A549 (cell line): ENCODE data around the gene OR3A2. TPM values are rescaled to one million over a fixed set of nuclear protein-coding genes. Genes with fewer than 3 reads are reported as not detected.
A peak's percentile ranks its signal among the peaks of the same experiment; 100 is the strongest.

Experiments
- ATAC-seq, 2 experiments: fragments of 200-7000 bp in 1 of 2; fragments of >200 bp in 1 of 2; cut with Nextera tagmentation in 1 of 2; cut with Tn5 transposase in 1 of 2; 3 replicates each; pipeline versions ENCODE4 v1.8.0 to v1.9.1; 2018 to 2020; ENCODE audit warnings: mild to moderate bottlenecking in 1 of 2, moderate library complexity in 1 of 2
- CTCF ChIA-PET: fragments of 300-600 bp; sonication (Branson Sonifier 250); formaldehyde crosslinking; extraction: SDS; loops from one replicate; lab custom pipeline; 2021; ENCODE audit warnings: antibody characterized with exemption, inconsistent platforms; lab: Yijun Ruan, JAX
- POLR2A ChIA-PET: fragments of 350-600 bp; formaldehyde crosslinking; extraction: SDS; loops from one replicate; lab custom pipeline; 2021; ENCODE audit warnings: antibody characterized with exemption, inconsistent platforms; lab: Yijun Ruan, JAX
- DNase-seq, 2 experiments: peaks; one replicate each; pipeline versions ENCODE4 v3.0.0 to v3.0.0-alpha.2; 2011 to 2016; ENCODE audit warnings: low read depth in 1 of 2, low spot score in 1 of 2
- FAIRE-seq: peaks from 2 replicates; lab custom pipeline; 2011; peaks lifted over from hg19 to GRCh38; lab: Jason Lieb, UNC
- H3K27ac ChIP-seq, 2 experiments: fragments of >200 bp; sonication (Bioruptor Twin); formaldehyde crosslinking; 3 replicates each; pipeline ENCODE4 v1.5.1; 2016 to 2017
- H3K4me1 ChIP-seq: fragments of >200 bp; sonication (Bioruptor Twin); formaldehyde crosslinking; 3 replicates; pipeline ENCODE4 v1.6.1; 2016
- H3K4me2 ChIP-seq: fragments of >200 bp; sonication (Bioruptor Twin); formaldehyde crosslinking; 3 replicates; pipeline ENCODE4 v1.6.1; 2016
- H3K4me3 ChIP-seq: fragments of >200 bp; sonication (Bioruptor Twin); formaldehyde crosslinking; 3 replicates; pipeline ENCODE4 v1.5.1; 2016
- H3K9me3 ChIP-seq: fragments of >200 bp; sonication (Bioruptor Twin); formaldehyde crosslinking; 3 replicates; pipeline ENCODE4 v1.6.1; 2016
- ATOH8 ChIP-seq: fragments of 250-450 bp; sonication (Bioruptor Pico); IDR thresholded peaks from 2 replicates; pipeline ENCODE4 v1.5.0; 2020; ENCODE audit warnings: low read depth, mild to moderate bottlenecking, moderate library complexity
- CBX8 ChIP-seq: fragments of 200-600 bp; sonication (generic); IDR thresholded peaks from 2 replicates; pipeline ENCODE4 v1.6.1; 2016
- CEBPB ChIP-seq, 2 experiments: fragments of >200 bp in 1 of 2; sonication (Bioruptor Twin) in 1 of 2; formaldehyde crosslinking in 1 of 2; IDR thresholded peaks; 2 replicates each; pipeline ENCODE4 v1.6.1; 2012 to 2016
- CHD4 ChIP-seq: fragments of 200-600 bp; sonication (generic); IDR thresholded peaks from 2 replicates; pipeline ENCODE4 v1.6.1; 2016; ENCODE audit warnings: antibody characterized with exemption, mild to moderate bottlenecking, borderline replicate concordance
- E2F6 ChIP-seq: IDR thresholded peaks from 2 replicates; pipeline ENCODE4 v1.6.1; 2012; ENCODE audit warnings: low read depth, borderline replicate concordance
- EHMT2 ChIP-seq: fragments of 200-600 bp; sonication (generic); IDR thresholded peaks from 2 replicates; pipeline ENCODE4 v1.6.1; 2016; ENCODE audit warnings: antibody characterized with exemption, low read depth, mild to moderate bottlenecking, moderate library complexity
- ELK1 ChIP-seq: fragments of 150-350 bp; IDR thresholded peaks from 2 replicates; pipeline ENCODE4 v1.6.1; 2014; ENCODE audit warnings: low read depth, mild to moderate bottlenecking, low read length
- EP300 ChIP-seq, 2 experiments: fragments of >200 bp; sonication (Bioruptor Twin); formaldehyde crosslinking; IDR thresholded peaks; 2 replicates in 1 of 2; 3 replicates in 1 of 2; pipeline ENCODE4 v1.6.1; 2016 to 2017
- ESRRA ChIP-seq: fragments of 150-350 bp; IDR thresholded peaks from 2 replicates; pipeline ENCODE4 v1.6.1; 2014; ENCODE audit warnings: mild to moderate bottlenecking, low read length, borderline replicate concordance
- FOSL2 ChIP-seq, 2 experiments: fragments of 450-650 bp in 1 of 2; fragments of >200 bp in 1 of 2; sonication (Bioruptor Twin) in 1 of 2; formaldehyde crosslinking; IDR thresholded peaks; 2 replicates each; pipeline versions ENCODE4 v1.5.0 to v1.6.1; 2016 to 2020; ENCODE audit warnings: mild to moderate bottlenecking in 1 of 2, moderate library complexity in 1 of 2
- HES2 ChIP-seq: fragments of >200 bp; sonication (Bioruptor Twin); formaldehyde crosslinking; IDR thresholded peaks from 2 replicates; pipeline ENCODE4 v1.6.1; 2016
- HEYL ChIP-seq: fragments of 250-450 bp; sonication (Bioruptor Pico); IDR thresholded peaks from 2 replicates; pipeline ENCODE4 v1.8.0; 2021; ENCODE audit warnings: mild to moderate bottlenecking, moderate library complexity
- HOXA7 ChIP-seq: fragments of 250-450 bp; sonication (Bioruptor Pico); IDR thresholded peaks from 2 replicates; pipeline ENCODE4 v1.5.0; 2020; ENCODE audit warnings: mild to moderate bottlenecking, moderate library complexity
- HOXB5 ChIP-seq: fragments of 250-450 bp; sonication (Bioruptor Pico); IDR thresholded peaks from 2 replicates; pipeline ENCODE4 v1.5.0; 2020; ENCODE audit warnings: mild to moderate bottlenecking, moderate library complexity
- JUN ChIP-seq, 2 experiments: fragments of >200 bp; sonication (Bioruptor Twin); formaldehyde crosslinking; IDR thresholded peaks; 2 replicates in 1 of 2; 3 replicates in 1 of 2; pipeline ENCODE4 v1.6.1; 2016 to 2017
- KDM5A ChIP-seq: fragments of 200-600 bp; sonication (generic); IDR thresholded peaks from 2 replicates; pipeline ENCODE4 v1.6.1; 2016; ENCODE audit warnings: antibody characterized with exemption, mild to moderate bottlenecking
- MAFK ChIP-seq: fragments of 450-650 bp; IDR thresholded peaks from 2 replicates; pipeline ENCODE4 v1.6.1; 2014; ENCODE audit not compliant: partially characterized antibody
- MAX ChIP-seq: IDR thresholded peaks from 2 replicates; pipeline ENCODE4 v1.6.1; 2012
- NR3C1 ChIP-seq: fragments of >200 bp; sonication (Bioruptor Twin); formaldehyde crosslinking; IDR thresholded peaks from 3 replicates; pipeline ENCODE4 v1.6.1; 2017
- RAD21 ChIP-seq, 2 experiments: fragments of >200 bp in 1 of 2; sonication (Bioruptor Twin) in 1 of 2; formaldehyde crosslinking in 1 of 2; IDR thresholded peaks in 1 of 2; conservative IDR thresholded peaks in 1 of 2; 2 replicates in 1 of 2; 3 replicates in 1 of 2; pipeline ENCODE4 v1.6.1; 2012 to 2018; ENCODE audit warnings: inconsistent platforms in 1 of 2
- RCOR1 ChIP-seq: fragments of 150-350 bp; IDR thresholded peaks from 2 replicates; pipeline ENCODE4 v1.6.1; 2014; ENCODE audit warnings: antibody characterized with exemption, low read length, low read depth
- REST ChIP-seq: fragments of 200-600 bp; sonication (generic); IDR thresholded peaks from 2 replicates; pipeline ENCODE4 v1.6.1; 2016; ENCODE audit warnings: antibody characterized with exemption, mild to moderate bottlenecking, moderate library complexity
- RFX5 ChIP-seq: fragments of 450-650 bp; IDR thresholded peaks from 2 replicates; pipeline ENCODE4 v1.7.1; 2014; ENCODE audit warnings: antibody characterized with exemption, mild to moderate bottlenecking, moderate library complexity
- USF2 ChIP-seq: fragments of 450-650 bp; IDR thresholded peaks from 2 replicates; pipeline ENCODE4 v1.6.1; 2014; ENCODE audit warnings: antibody characterized with exemption
- ZSCAN20 ChIP-seq: fragments of 250-450 bp; sonication (Bioruptor Pico); IDR thresholded peaks from 2 replicates; pipeline ENCODE4 v1.8.0; 2022; ENCODE audit warnings: mild to moderate bottlenecking, moderate library complexity
- WGBS: methylation state at CpG from one replicate; pipeline ENCODE4 v1.1.6; 2017; ENCODE audit errors: missing lambda C conversion rate; 5-methylcytosine and 5-hydroxymethylcytosine counted together
- polyA plus RNA-seq, 4 experiments: library from polyadenylated mRNA; depleted of rRNA in 3 of 4; stranded (reverse); fragments of >200 nt; fragmentation: RNase III in 1 of 4; extraction: RNeasy Plus Mini Kit Qiagen cat#74134 plus additional on column Dnase treatment in 1 of 4; gene quantifications; 2 replicates in 3 of 4; 3 replicates in 1 of 4; pipeline ENCODE4 v1.2.3, GENCODE V29; 2011 to 2017

The OR3A2 gene
- polyA plus RNA-seq, 2 of the 4 experiments (the other 2 are of a cell fraction): not detected

GRCh38 chr17:3282901-3283300 is 103.2 kb downstream of the OR3A2 start:
- 3% methylated on average over 1 of the region's 1 CpG for WGBS
- Histone ChIP-seq H3K4me3 (no peak overlapping the region), H3K4me2 (0 out of 3 replicates have a peak overlapping the region, but pooled peaks have one; percentile 16), H3K9me3 (no peaks in the 10 kb centered on the region), H3K4me1 (peaks cover 9% of the 10 kb centered on the region), H3K27ac (no peak overlapping the region)
- TF ChIP-seq RCOR1: no peak
- no peak for TF ChIP-seq USF2
- no peak for TF ChIP-seq ZSCAN20 (CRISPR knock-in tag)
- TF ChIP-seq HEYL (CRISPR knock-in tag): no peak
- peak in 1 of 2 experiments; percentile 35; a peak in 1 of 4 replicates for TF ChIP-seq CEBPB (IDR thresholded peaks at IDR 0.05)
- no peak for TF ChIP-seq E2F6
- no peak for TF ChIP-seq CHD4
- peak; percentile 24 for TF ChIP-seq MAFK
- TF ChIP-seq ESRRA: no peak
- TF ChIP-seq MAX: peak; percentile 30; the same call in 1 of the 2 replicates
- no peak for TF ChIP-seq RFX5
- TF ChIP-seq NR3C1: no peak
- no peak for TF ChIP-seq EP300 (IDR thresholded peaks at IDR 0.05)
- no peak for TF ChIP-seq CBX8
- no peak for TF ChIP-seq FOSL2 (IDR thresholded peaks at IDR 0.05)
- peak; percentile 59 for TF ChIP-seq FOSL2 (CRISPR knock-in tag; IDR thresholded peaks at IDR 0.05)
- TF ChIP-seq EHMT2: no peak
- DNase-seq (peak in 1 of 2 experiments; percentile 13), FAIRE-seq (no peak), ATAC-seq (peak in 1 of 2 experiments; percentile 56; a peak in 3 of 6 replicates)
- ChIA-PET CTCF (interaction anchor here (1.0 kb wide), 1 partner anchor 15 kb away, joined by 3 read pairs; no protein-coding TSS in a partner anchor), POLR2A (no interaction called here)

- Histone ChIP-seq H3K27ac (no peak overlapping the region), H3K4me3 (no peak overlapping the region), H3K9me3 (peaks cover 8% of the 10 kb centered on the region; the same call in 2 of the 3 replicates), H3K4me2 (no peak overlapping the region), H3K4me1 (no peaks in the 10 kb centered on the region)
- ChIA-PET CTCF (no interaction called here), POLR2A (no interaction called here)
- ATAC-seq: no peak
- no peak for TF ChIP-seq JUN (IDR thresholded peaks at IDR 0.05)
- no peak for TF ChIP-seq HOXA7 (CRISPR knock-in tag)
- no peak for TF ChIP-seq USF2
- no peak for TF ChIP-seq KDM5A
- TF ChIP-seq EHMT2: no peak
- TF ChIP-seq FOSL2 (IDR thresholded peaks at IDR 0.05): no peak
- TF ChIP-seq FOSL2 (CRISPR knock-in tag; IDR thresholded peaks at IDR 0.05): no peak
- no peak for TF ChIP-seq REST
- TF ChIP-seq ELK1: no peak
- no peak for TF ChIP-seq ATOH8 (CRISPR knock-in tag)
- no peak for TF ChIP-seq HES2
- TF ChIP-seq RAD21 (conservative IDR thresholded peaks at IDR 0.05 in 1 of 2, IDR thresholded peaks at IDR 0.05 in 1 of 2): no peak
- no peak for TF ChIP-seq HOXB5
- WGBS: 31% methylated on average over 4 of the region's 4 CpGs
- peak; percentile 13 for FAIRE-seq
- no peak for DNase-seq
Observed at GRCh38 chr17:3276126-3276525, 110.0 kb downstream of the OR3A2 start.
